Activated CD8-positive, alpha-beta memory T cell treated with anti-CD3 and anti-CD28 coated beads, Interleukin-2, amount 50 U/mL, for 1 hour (primary cell): Measurements from ENCODE around the gene CCDC178.
"Not testable (repeated sequence)": the region's sequence is repeated elsewhere in the genome, so short reads cannot be mapped to it uniquely, and the experiment has no call there.

ENCODE experiments used
- DNase-seq: peaks from one replicate; pipeline ENCODE4 v3.0.0-alpha.2; 2020; ENCODE audit errors: extremely low read depth

Gene CCDC178

GRCh38 chr18:33440060-33441043 lies at the start of gene CCDC178:
Gene CCDC178, minus strand, starts transcription at chr18:33440721. Its CDS starts 28,633 bp downstream, at chr18:33412088.
- DNase-seq: no peak

- no peak for DNase-seq
These were observed 43.4 kb upstream of the CCDC178 start for GRCh38 chr18:33483908-33484307.

- DNase-seq: no peak
These were observed 32.0 kb upstream of the CCDC178 start for GRCh38 chr18:33472509-33472908.

GRCh38 chr18:33470216-33470615 lies 29.7 kb upstream of the CCDC178 start:
- no peak for DNase-seq

GRCh38 chr18:33469699-33470098 lies 29.2 kb upstream of the CCDC178 start:
- DNase-seq: no peak

GRCh38 chr18:33467531-33467930 lies 27.0 kb upstream of the CCDC178 start:
- DNase-seq: no peak

- no peak for DNase-seq
These were observed 26.3 kb upstream of the CCDC178 start for GRCh38 chr18:33466822-33467221.

- no peak for DNase-seq
These were observed 20.2 kb upstream of the CCDC178 start for GRCh38 chr18:33460681-33461080.

GRCh38 chr18:33459612-33460011 lies 19.1 kb upstream of the CCDC178 start:
- DNase-seq: no peak

GRCh38 chr18:33446604-33447003 lies 6.1 kb upstream of the CCDC178 start:
- DNase-seq: no peak

- DNase-seq: no peak
These were observed 4.2 kb upstream of the CCDC178 start for GRCh38 chr18:33444709-33445108.

GRCh38 chr18:33432857-33433256 lies 7.7 kb downstream of the CCDC178 start:
- DNase-seq: no peak

GRCh38 chr18:33427549-33427948 lies 13.0 kb downstream of the CCDC178 start:
- DNase-seq: no peak

- no peak for DNase-seq
These were observed 16.1 kb downstream of the CCDC178 start for GRCh38 chr18:33424266-33424946.

- DNase-seq: no peak
These were observed 19.3 kb downstream of the CCDC178 start for GRCh38 chr18:33421225-33421624.

- DNase-seq: no peak
These were observed 36.2 kb downstream of the CCDC178 start for GRCh38 chr18:33404244-33404873.

- not testable (repeated sequence) for DNase-seq
These were observed 41.6 kb downstream of the CCDC178 start for GRCh38 chr18:33398939-33399338.

GRCh38 chr18:33375829-33376228 lies 64.7 kb downstream of the CCDC178 start:
- no peak for DNase-seq

GRCh38 chr18:33372442-33372841 lies 68.1 kb downstream of the CCDC178 start:
- DNase-seq: no peak

GRCh38 chr18:33369711-33370449 lies 70.6 kb downstream of the CCDC178 start:
- DNase-seq: no peak

- DNase-seq: no peak
These were observed 83.8 kb downstream of the CCDC178 start for GRCh38 chr18:33356735-33357134.

GRCh38 chr18:33355756-33356155 lies 84.8 kb downstream of the CCDC178 start:
- DNase-seq: no peak
